Stimulated activated effector memory CD8-positive, alpha-beta T cell treated with anti-CD3 and anti-CD28 coated beads, Interleukin-12 subunit alpha, Interleukin-12 subunit beta, amount 100 ng/mL, for 72 hours (primary cell): Measurements from ENCODE around the gene PDZD7.
A peak's percentile ranks its signal among the peaks of the same experiment; 100 is the strongest.
"Not testable (repeated sequence)": the region's sequence is repeated elsewhere in the genome, so short reads cannot be mapped to it uniquely, and the experiment has no call there.

Source experiments
- ATAC-seq: fragments of 150-1000 bp; cut with Tn5 transposase; 2 replicates; pipeline ENCODE4 v1.10.0; 2021
- DNase-seq, 2 donors: peaks; one replicate each; pipeline ENCODE4 v3.0.0; 2021 to 2022; ENCODE audit warnings: low spot score in 2 of 2
- H3K27ac Mint-ChIP-seq: one replicate; pipeline ENCODE4 v1.8.0; 2022; ENCODE audit warnings: mild to moderate bottlenecking, mixed read lengths
- H3K36me3 Mint-ChIP-seq: one replicate; pipeline ENCODE4 v1.8.0; 2022; ENCODE audit warnings: mild to moderate bottlenecking, mixed read lengths
- H3K4me1 Mint-ChIP-seq: one replicate; pipeline ENCODE4 v1.8.0; 2022; ENCODE audit warnings: mixed read lengths
- H3K4me3 Mint-ChIP-seq: one replicate; pipeline ENCODE4 v1.8.0; 2022; ENCODE audit warnings: mild to moderate bottlenecking, mixed read lengths
- H3K9me3 Mint-ChIP-seq: one replicate; pipeline ENCODE4 v1.8.0; 2022; ENCODE audit warnings: mixed read lengths

PDZD7 gene

DNA sequence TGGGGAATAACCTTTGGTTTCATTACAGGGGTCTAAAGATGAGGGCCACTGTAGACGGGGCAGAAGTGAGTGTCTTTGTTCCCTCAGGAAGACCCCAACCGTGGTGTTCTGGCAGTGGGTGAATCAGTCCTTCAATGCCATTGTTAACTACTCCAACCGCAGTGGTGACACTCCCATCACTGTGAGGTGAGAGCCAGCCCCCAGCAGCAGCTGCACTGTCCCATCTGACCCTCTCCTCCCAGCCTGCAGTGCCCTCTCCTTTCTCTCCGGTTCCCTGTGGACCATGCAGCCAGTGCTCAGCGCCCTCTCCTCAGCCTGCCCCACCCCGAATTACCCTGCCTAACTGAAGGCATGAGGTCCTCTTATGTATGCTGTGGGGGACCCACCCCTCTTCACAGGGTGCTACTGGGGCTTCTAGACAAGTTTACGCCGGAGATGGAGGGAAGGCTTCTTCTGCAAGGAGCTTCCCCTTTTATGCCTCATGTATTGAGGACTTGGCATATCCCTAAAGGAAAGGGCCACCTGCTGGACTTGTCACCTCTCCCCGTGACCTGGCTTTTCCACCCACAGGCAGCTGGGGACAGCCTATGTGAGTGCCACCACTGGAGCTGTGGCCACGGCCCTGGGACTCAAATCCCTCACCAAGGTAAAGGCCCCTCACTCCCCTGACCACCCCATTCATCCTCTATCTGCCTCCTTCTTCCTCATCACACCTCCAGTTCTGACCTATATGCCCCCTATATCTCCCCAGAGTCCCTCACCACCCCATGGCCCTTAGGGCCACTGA, 5.2 kb upstream of the PDZD7 start:
- Mint-ChIP-seq H3K4me1 (peaks cover 22% of the 10 kb centered on the region), H3K9me3 (no peaks in the 10 kb centered on the region), H3K4me3 (no peak overlapping the region), H3K27ac (peak overlapping the region; percentile 54), H3K36me3 (peaks cover 82% of the 10 kb centered on the region)
- DNase-seq (no peak), ATAC-seq (no peak)

DNA sequence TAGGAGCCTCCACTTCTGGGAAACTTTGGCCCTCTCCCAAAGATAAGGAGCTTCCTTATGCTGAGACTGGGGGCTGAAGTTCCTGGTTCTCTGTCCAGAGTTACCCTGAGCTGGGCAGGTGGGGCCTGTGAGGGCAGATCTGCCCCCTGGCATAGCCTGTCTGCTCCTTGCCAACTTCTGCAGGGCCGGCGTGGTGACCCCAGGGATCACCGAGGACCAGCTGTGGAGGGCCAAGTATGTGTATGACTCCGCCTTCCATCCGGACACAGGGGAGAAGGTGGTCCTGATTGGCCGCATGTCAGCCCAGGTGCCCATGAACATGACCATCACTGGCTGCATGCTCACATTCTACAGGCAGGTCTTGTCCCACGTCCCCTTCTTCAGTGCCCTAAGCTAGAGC, 4.4 kb upstream of the PDZD7 start:
- DNase-seq (no peak), ATAC-seq (no peak)
- Mint-ChIP-seq H3K27ac (no peak overlapping the region), H3K9me3 (no peaks in the 10 kb centered on the region), H3K36me3 (peaks cover 84% of the 10 kb centered on the region), H3K4me1 (peaks cover 19% of the 10 kb centered on the region), H3K4me3 (no peak overlapping the region)

DNA sequence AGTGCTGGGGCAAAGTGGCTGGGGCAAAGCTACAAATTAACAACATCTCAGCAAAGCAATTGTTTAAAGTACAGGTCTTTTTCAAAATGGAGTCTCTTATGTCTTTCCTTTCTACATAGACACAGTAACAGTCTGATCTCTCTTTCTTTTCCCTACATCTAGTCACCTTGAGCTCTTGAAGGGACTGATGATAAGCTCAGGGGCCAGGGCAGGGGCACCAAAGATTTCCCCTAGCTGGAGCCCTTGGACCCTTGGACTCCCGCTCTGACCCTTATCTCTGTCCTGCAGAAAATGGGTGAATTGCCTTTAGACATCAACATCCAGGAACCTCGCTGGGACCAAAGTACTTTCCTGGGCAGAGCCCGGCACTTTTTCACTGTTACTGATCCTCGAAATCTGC, 3.5 kb upstream of the PDZD7 start:
- not testable (repeated sequence) for H3K4me3 Mint-ChIP-seq, H3K9me3 Mint-ChIP-seq, ATAC-seq, DNase-seq, H3K27ac Mint-ChIP-seq
- H3K4me1 Mint-ChIP-seq, result peaks cover 19% of the 10 kb centered on the region
- H3K36me3 Mint-ChIP-seq, result peaks cover 78% of the 10 kb centered on the region

DNA sequence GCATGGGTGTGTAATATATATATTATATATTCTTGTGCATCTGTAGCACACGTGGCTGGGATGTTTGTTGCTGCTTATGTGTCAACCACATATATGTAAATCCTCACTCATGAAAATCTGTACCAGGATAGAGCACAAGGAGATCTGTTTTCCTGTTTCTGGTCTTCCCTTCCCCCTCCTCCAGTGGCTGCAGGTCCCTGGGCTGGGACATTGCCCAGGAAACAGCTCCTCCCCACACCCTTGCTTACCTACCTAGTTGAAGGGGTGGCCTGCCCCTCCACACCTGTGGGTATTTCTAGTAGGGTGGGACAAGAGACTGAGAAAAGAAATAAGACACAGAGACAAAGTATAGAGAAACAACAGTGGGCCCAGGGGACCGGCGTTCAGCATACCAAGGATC, 2.3 kb upstream of the PDZD7 start:
- ATAC-seq, result no peak

GRCh38 chr10:101032637-101033224, 1.8 kb upstream of the PDZD7 start:
- Mint-ChIP-seq H3K4me1 (peaks cover 19% of the 10 kb centered on the region), H3K27ac (peak overlapping the region; percentile 89), H3K4me3 (peak overlapping the region; percentile 88), H3K9me3 (no peaks in the 10 kb centered on the region), H3K36me3 (peaks cover 61% of the 10 kb centered on the region)
- peak; percentile 46 to 77 for DNase-seq
- ATAC-seq, result peak; percentile 69

More for the DNA sequence above, 2.3 kb upstream of the PDZD7 start:
- DNase-seq, result no peak
- H3K4me3 Mint-ChIP-seq, result peak overlapping the region; percentile 88
- H3K36me3 Mint-ChIP-seq, result peaks cover 67% of the 10 kb centered on the region
- no peaks in the 10 kb centered on the region for H3K9me3 Mint-ChIP-seq
- H3K27ac Mint-ChIP-seq, result peak overlapping the region; percentile 89
- H3K4me1 Mint-ChIP-seq, result peaks cover 19% of the 10 kb centered on the region

DNA sequence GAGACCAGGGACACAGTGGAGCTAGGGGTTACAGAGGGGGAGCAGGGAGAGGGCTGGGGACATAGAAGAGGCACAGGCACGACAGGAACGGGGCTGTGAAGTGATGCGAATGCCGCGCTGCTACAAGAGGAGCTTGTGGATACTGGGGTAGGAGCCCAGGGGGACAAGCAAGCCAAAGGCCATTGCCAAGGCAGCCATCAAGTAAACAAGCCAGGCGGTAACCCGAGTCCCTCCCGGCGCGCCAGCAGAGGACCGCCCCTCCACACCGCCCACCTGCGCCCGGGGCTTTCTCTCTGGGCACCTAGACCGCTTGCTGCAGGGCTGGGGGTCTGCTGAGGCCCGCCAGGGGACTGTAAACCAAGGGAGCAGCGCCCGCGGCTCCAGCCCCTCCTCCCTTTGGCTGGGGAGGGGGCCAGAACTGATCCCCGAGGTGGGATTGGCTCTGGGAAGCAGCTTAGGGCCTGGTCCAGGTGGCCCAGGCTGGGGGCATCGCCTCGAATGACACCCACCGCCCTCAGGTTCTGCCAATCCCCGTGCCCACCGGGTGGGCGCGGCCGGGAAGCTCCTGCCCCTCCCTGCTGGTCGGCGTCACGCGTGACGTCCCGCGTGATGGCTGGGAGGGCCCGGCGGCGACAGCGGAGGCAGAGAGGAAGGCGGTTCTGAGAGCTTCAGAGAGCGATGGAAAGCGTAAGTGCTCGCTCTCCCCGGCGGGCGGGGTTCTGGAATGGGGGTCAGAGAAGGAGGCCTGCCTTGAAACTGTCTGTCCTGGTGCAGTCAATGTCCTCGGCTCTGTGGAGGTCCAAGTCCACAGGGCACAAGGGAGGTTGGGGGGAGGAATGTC, 1.1 kb upstream of the PDZD7 start:
- peak overlapping the region; percentile 89 for H3K27ac Mint-ChIP-seq
- peaks cover 54% of the 10 kb centered on the region for H3K36me3 Mint-ChIP-seq
- peak overlapping the region; percentile 88 for H3K4me3 Mint-ChIP-seq
- peaks cover 19% of the 10 kb centered on the region for H3K4me1 Mint-ChIP-seq
- H3K9me3 Mint-ChIP-seq, result no peaks in the 10 kb centered on the region
- DNase-seq, result peak; percentile 47 to 77
- ATAC-seq, result peak; percentile 67

DNA sequence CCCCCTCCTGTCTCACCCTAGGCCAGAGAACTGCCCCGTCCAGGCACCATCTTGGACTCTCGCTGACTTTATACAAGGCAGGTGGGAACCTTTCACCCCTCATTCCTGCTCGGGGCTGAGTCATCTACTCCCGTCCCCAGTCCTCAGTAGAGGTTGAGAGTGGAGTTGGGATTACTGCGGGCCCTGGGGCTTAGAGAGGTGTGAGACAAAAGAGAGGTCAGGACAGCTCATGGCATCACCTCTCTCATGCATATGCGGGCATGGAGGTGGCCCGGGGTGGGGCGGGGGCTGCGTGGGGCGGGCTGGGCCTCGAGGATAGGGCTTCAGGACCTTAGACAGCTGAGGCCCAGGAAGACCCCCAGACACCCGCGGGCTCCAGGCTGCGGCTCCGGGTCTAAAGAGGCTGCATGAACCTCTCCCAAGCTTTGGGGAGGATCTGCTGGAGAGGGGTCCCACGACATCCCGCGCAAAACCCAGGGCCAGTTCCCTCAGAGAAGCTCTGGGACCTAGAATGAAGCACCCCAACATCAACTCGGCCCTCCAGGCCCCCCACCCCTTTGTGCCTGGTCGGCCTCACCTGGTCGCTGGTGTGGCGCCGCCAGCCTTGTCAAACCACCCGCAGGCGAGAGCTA, 317 bp downstream of the PDZD7 start:
- DNase-seq (no peak), ATAC-seq (no peak)
- peaks cover 40% of the 10 kb centered on the region for H3K36me3 Mint-ChIP-seq
- peak overlapping the region; percentile 89 for H3K27ac Mint-ChIP-seq
- peaks cover 19% of the 10 kb centered on the region for H3K4me1 Mint-ChIP-seq
- H3K9me3 Mint-ChIP-seq, result no peaks in the 10 kb centered on the region
- H3K4me3 Mint-ChIP-seq, result peak overlapping the region; percentile 88

GRCh38 chr10:101029520-101030295, 1.2 kb downstream of the PDZD7 start:
- Mint-ChIP-seq H3K4me1 (peaks cover 19% of the 10 kb centered on the region), H3K27ac (no peak overlapping the region), H3K9me3 (no peaks in the 10 kb centered on the region), H3K36me3 (peaks cover 32% of the 10 kb centered on the region), H3K4me3 (no peak overlapping the region)
- ATAC-seq (no peak), DNase-seq (no peak)

DNA sequence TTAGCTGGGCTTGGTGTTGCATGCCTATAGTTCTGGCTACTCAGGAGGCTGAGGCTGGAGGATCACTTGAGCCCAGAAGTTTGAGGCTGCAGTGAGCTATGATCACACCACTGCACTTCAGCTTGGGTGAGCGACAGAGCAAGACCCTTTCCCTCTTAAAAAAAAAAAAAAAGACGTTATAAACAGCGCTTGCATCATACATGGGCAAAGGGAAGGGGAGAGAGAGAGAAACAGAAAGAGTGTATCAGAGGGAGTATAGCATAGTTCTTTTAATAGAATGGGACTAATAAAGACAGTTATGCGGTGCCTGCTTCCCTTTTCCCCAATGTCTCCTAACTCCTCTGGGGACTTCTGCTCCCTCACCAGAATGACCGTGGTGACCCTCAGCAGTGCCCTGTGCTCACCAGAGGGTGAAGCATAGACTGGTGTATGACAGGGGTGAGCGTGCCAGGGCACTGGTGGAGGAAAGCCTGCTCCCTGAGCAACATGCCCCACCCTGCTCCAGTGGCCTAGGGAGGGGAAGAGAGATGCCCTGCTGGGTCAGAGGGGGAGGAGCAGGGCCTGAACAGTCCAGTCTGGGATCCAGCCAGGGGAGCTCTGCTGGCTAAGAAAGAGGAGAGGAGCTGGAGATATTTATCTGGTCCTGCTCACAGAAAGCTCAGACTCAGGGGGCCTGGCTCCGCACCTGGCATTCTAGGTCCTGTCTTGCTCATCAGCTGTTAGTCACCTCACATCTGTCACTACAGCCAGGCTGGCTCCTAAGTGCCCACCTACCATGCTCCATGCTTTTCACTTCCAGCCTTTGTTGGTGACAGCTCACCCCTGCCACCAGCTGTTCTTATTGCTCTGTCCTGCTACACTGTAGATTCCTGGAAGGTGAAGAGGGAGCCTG, 2.2 kb downstream of the PDZD7 start:
- H3K4me1 Mint-ChIP-seq, result peaks cover 16% of the 10 kb centered on the region
- ATAC-seq (no peak), DNase-seq (no peak)
- peaks cover 25% of the 10 kb centered on the region for H3K36me3 Mint-ChIP-seq
- H3K4me3 Mint-ChIP-seq, result no peak overlapping the region
- no peak overlapping the region for H3K27ac Mint-ChIP-seq
- no peaks in the 10 kb centered on the region for H3K9me3 Mint-ChIP-seq

- ATAC-seq (no peak), DNase-seq (no peak)
- Mint-ChIP-seq H3K36me3 (peaks cover 12% of the 10 kb centered on the region), H3K4me3 (no peak overlapping the region), H3K27ac (no peak overlapping the region), H3K9me3 (no peaks in the 10 kb centered on the region), H3K4me1 (peaks cover 2% of the 10 kb centered on the region)
Observed at GRCh38 chr10:101027106-101027720, 3.7 kb downstream of the PDZD7 start.

DNA sequence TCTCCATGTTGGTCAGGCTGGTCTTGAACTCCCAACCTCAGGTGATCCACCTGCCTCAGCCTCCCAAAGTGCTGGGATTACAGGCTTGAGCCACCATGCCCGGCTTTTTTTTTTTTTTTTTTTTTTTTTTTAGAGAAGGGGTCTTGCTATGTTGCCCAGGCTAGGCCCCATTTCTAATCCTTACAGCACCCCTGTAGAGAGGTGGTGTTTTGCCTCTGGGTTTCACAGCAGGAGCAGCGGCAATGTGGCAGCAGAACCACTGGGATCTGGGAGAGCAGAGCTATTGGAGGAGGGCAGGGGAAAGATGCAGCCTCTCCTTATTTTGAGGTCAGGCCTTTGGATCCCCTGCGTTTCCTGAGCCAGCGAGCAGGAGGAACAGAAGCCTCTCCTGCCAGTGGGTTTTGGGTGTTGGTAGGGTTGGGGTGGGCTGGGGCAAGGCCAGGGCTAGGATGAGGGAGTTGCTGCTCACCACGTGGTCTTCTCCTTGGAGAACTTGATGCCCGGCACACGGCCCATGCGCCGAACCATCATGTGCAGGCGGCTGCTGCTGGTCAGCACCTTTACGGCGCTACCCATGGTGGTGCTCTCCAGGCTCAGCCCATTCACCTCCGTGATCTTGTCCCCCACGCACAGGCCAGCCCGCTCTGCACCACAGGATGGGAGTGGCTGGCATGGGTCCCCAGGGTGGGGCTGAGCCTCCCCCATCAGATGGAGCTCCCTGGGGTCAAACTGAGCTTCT, 7.8 kb downstream of the PDZD7 start:
- ATAC-seq, result no peak
- Mint-ChIP-seq H3K9me3 (no peaks in the 10 kb centered on the region), H3K4me3 (no peak overlapping the region), H3K27ac (no peak overlapping the region), H3K36me3 (no peaks in the 10 kb centered on the region), H3K4me1 (peaks cover 16% of the 10 kb centered on the region)
- DNase-seq, result no peak

- H3K27ac Mint-ChIP-seq, result no peak overlapping the region
Observed at GRCh38 chr10:101021692-101022251, 9.2 kb downstream of the PDZD7 start.

GRCh38 chr10:101021239-101021638, 9.7 kb downstream of the PDZD7 start:
- Mint-ChIP-seq H3K27ac (no peak overlapping the region), H3K9me3 (no peaks in the 10 kb centered on the region), H3K4me3 (no peak overlapping the region), H3K36me3 (peaks cover 6% of the 10 kb centered on the region), H3K4me1 (peaks cover 16% of the 10 kb centered on the region)
- ATAC-seq (no peak), DNase-seq (no peak)

More at GRCh38 chr10:101021692-101022251, 9.2 kb downstream of the PDZD7 start:
- ATAC-seq, result no peak
- Mint-ChIP-seq H3K9me3 (no peaks in the 10 kb centered on the region), H3K36me3 (peaks cover 6% of the 10 kb centered on the region), H3K4me3 (no peak overlapping the region), H3K4me1 (peaks cover 16% of the 10 kb centered on the region)
- DNase-seq, result no peak
